B cell (primary cell): Measurements from ENCODE around the gene OR52M1. TPM values are rescaled to one million over a fixed set of nuclear protein-coding genes. Genes with fewer than 3 reads are reported as not detected.

ENCODE experiments used
- ATAC-seq: fragments of 200-7000 bp; cut with Tn5 transposase; one replicate; pipeline ENCODE4 v1.10.0; 2021; ENCODE audit warnings: low read depth, mild to moderate bottlenecking, moderate number of reproducible peaks, moderate library complexity
- CTCF ChIA-PET: fragments of 350-600 bp; sonication (Branson Sonifier 250); formaldehyde crosslinking; loops from one replicate; lab custom pipeline; 2021; ENCODE audit warnings: antibody characterized with exemption, inconsistent platforms; lab: Charles Lee
- POLR2A ChIA-PET: fragments of 350-600 bp; sonication (Branson Sonifier 250); formaldehyde crosslinking; loops from one replicate; lab custom pipeline; 2021; ENCODE audit warnings: antibody characterized with exemption; lab: Charles Lee
- DNase-seq: peaks from one replicate; pipeline ENCODE4 v3.0.0; 2013
- H2AFZ ChIP-seq: 2 replicates; pipeline ENCODE4 v1.6.1; 2012; ENCODE audit warnings: mild to moderate bottlenecking, low read depth, low read length; ENCODE audit not compliant: insufficient read depth, poor library complexity, severe bottlenecking
- H3K27ac ChIP-seq, 2 donors: 1 replicate in 1 of 2; 2 replicates in 1 of 2; pipeline ENCODE4 v1.5.1; 2012 to 2013; ENCODE audit warnings: low read length in 2 of 2, mild to moderate bottlenecking in 2 of 2, moderate library complexity in 1 of 2
- H3K27me3 ChIP-seq, 4 experiments: fragments of 200-600 bp in 1 of 4; sonication (generic) in 1 of 4; replicated peaks in 1 of 4; 1 replicate in 2 of 4; 2 replicates in 2 of 4; pipeline versions ENCODE4 v1.6.1 to v1.7.0; 2013 to 2016; ENCODE audit warnings: low read length in 3 of 4, mild to moderate bottlenecking in 2 of 4, mixed read lengths in 1 of 4, moderate library complexity in 1 of 4; ENCODE audit not compliant: insufficient read depth in 4 of 4, control insufficient read depth in 3 of 4; ENCODE audit errors: control extremely low read depth in 1 of 4
- H3K36me3 ChIP-seq, 2 experiments: replicated peaks in 1 of 2; 1 replicate in 1 of 2; 2 replicates in 1 of 2; pipeline versions ENCODE4 v1.6.1 to v1.7.1; 2013; ENCODE audit warnings: low read length in 1 of 2; ENCODE audit not compliant: insufficient read depth in 2 of 2, control insufficient read depth in 1 of 2; ENCODE audit errors: control extremely low read depth in 1 of 2, extremely low read depth in 1 of 2
- H3K4me1 ChIP-seq, 2 donors: fragments of 200-600 bp in 1 of 2; sonication (generic) in 1 of 2; 1 replicate in 1 of 2; 2 replicates in 1 of 2; pipeline versions ENCODE4 v1.5.1 to v1.6.1; 2013 to 2017; ENCODE audit warnings: low read length in 2 of 2; ENCODE audit not compliant: control insufficient read depth in 2 of 2, insufficient read depth in 2 of 2
- H3K4me2 ChIP-seq: replicated peaks from 2 replicates; pipeline ENCODE3; 2012; ENCODE audit warnings: mild to moderate bottlenecking, low read depth, low read length; ENCODE audit not compliant: poor library complexity, severe bottlenecking
- H3K4me3 ChIP-seq, 5 experiments: fragments of 200-600 bp in 1 of 5; sonication (generic) in 1 of 5; 1 replicate in 3 of 5; 2 replicates in 2 of 5; pipeline versions ENCODE4 v1.5.1 to v1.7.0; 2011 to 2016; ENCODE audit warnings: low read length in 4 of 5, mild to moderate bottlenecking in 4 of 5, low read depth in 2 of 5, control low read depth in 1 of 5, moderate library complexity in 1 of 5; ENCODE audit not compliant: insufficient read depth in 1 of 5; ENCODE audit errors: control extremely low read depth in 1 of 5, extremely low read depth in 1 of 5
- H3K79me2 ChIP-seq: fragments of 200-600 bp; sonication (generic); one replicate; pipeline ENCODE4 v1.6.0; 2016; ENCODE audit warnings: low read length; ENCODE audit not compliant: control insufficient read depth, insufficient read depth
- H3K9ac ChIP-seq: fragments of 200-600 bp; sonication (generic); 2 replicates; pipeline ENCODE4 v1.6.1; 2017; ENCODE audit warnings: mild to moderate bottlenecking, low read length, moderate library complexity
- H3K9me3 ChIP-seq, 3 donors: one replicate each; pipeline versions ENCODE4 v1.6.1 to v1.7.1; 2013; ENCODE audit warnings: low read length in 2 of 3; ENCODE audit not compliant: control insufficient read depth in 2 of 3, insufficient read depth in 1 of 3; ENCODE audit errors: control extremely low read depth in 1 of 3
- H4K20me1 ChIP-seq: 2 replicates; pipeline ENCODE4 v1.6.0; 2012; ENCODE audit warnings: mild to moderate bottlenecking, low read length; ENCODE audit not compliant: insufficient read depth, control insufficient read depth, poor library complexity, severe bottlenecking
- H3K27ac Mint-ChIP-seq: one replicate; pipeline ENCODE4 v1.8.0; 2021; ENCODE audit warnings: mixed read lengths
- H3K27me3 Mint-ChIP-seq: one replicate; pipeline ENCODE4 v1.8.0; 2021; ENCODE audit warnings: mixed read lengths
- H3K4me1 Mint-ChIP-seq: one replicate; pipeline ENCODE4 v1.8.0; 2021; ENCODE audit warnings: mixed read lengths
- H3K4me3 Mint-ChIP-seq: one replicate; pipeline ENCODE4 v1.8.0; 2021; ENCODE audit warnings: mixed read lengths
- H3K9me3 Mint-ChIP-seq: one replicate; pipeline ENCODE4 v1.8.0; 2022; ENCODE audit warnings: mixed read lengths; ENCODE audit not compliant: insufficient read depth
- EZH2 ChIP-seq: IDR thresholded peaks from 2 replicates; pipeline ENCODE4 v1.6.1; 2012; ENCODE audit warnings: borderline replicate concordance, low read depth, mild to moderate bottlenecking, moderate library complexity, low read length; ENCODE audit not compliant: insufficient read depth, poor library complexity, severe bottlenecking
- WGBS: methylation state at CpG from one replicate; pipeline ENCODE4 v1.1.5; 2013; ENCODE audit warnings: missing lambda C conversion rate; ENCODE audit not compliant: insufficient coverage; 5-methylcytosine and 5-hydroxymethylcytosine counted together
- intact Hi-C: fragments of 100-400 bp; cut with micrococcal nuclease; formaldehyde crosslinking; loops from one replicate; pipeline ENCODE4 v1.10.0; 2022
- polyA plus RNA-seq: library from polyadenylated mRNA; depleted of rRNA; stranded (reverse); fragments of >200 nt; gene quantifications from 2 replicates; pipeline ENCODE4 v1.2.3, GENCODE V29; 2012
- total RNA-seq, 2 donors: library from RNA; stranded (reverse); fragments of 120-200 nt in 1 of 2; gene quantifications; 1 replicate in 1 of 2; 2 replicates in 1 of 2; pipeline versions ENCODE4 v1.2.3 to v1.2.4, GENCODE V29; 2013 to 2022
- TF ChIP-seq, protein P1 (sequence below): fragments of 200-600 bp; IDR thresholded peaks from one replicate; pipeline ENCODE4 v1.8.0; 2022; ENCODE audit warnings: antibody characterized with exemption, mild to moderate bottlenecking

OR52M1 gene
- total and polyA plus RNA-seq, 2 donors (not counting 1 experiment from before 2014, with no cell fraction given): not detected

DNA sequence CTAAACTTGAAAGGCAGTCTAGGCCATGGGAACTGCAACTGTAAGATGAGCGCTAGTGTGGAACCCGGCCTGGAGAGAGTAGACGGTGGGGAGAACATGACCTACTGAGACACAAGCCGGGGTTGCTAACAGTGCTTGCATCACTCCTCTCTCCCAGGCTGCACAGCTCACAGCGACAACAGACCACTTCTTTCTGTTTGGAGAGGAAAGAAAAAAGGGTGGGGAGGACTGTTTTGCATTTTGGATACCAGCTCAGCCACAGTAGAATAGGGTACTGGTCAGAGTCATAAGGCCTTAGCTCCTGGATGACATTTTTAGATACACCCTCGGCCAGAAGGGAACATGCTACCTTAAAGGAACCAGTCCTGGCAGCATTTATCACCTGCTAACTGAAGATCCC, 22.2 kb upstream of the OR52M1 start:
- no peaks in the 10 kb centered on the region for H3K9me3 Mint-ChIP-seq
- H3K27me3 ChIP-seq: peaks cover 0 to 5% (median 2%) of the 10 kb centered on the region in 4 experiments
- ChIA-PET CTCF (interaction anchor here (0.8 kb wide), 1 partner anchor 29 kb away, joined by 3 read pairs; no protein-coding TSS in a partner anchor), POLR2A (no interaction called here)
- no peak overlapping the region for H3K4me3 ChIP-seq
- no peak for TF ChIP-seq EZH2
- TF ChIP-seq, protein P1, sequence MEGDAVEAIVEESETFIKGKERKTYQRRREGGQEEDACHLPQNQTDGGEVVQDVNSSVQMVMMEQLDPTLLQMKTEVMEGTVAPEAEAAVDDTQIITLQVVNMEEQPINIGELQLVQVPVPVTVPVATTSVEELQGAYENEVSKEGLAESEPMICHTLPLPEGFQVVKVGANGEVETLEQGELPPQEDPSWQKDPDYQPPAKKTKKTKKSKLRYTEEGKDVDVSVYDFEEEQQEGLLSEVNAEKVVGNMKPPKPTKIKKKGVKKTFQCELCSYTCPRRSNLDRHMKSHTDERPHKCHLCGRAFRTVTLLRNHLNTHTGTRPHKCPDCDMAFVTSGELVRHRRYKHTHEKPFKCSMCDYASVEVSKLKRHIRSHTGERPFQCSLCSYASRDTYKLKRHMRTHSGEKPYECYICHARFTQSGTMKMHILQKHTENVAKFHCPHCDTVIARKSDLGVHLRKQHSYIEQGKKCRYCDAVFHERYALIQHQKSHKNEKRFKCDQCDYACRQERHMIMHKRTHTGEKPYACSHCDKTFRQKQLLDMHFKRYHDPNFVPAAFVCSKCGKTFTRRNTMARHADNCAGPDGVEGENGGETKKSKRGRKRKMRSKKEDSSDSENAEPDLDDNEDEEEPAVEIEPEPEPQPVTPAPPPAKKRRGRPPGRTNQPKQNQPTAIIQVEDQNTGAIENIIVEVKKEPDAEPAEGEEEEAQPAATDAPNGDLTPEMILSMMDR: no peak
- no peaks in the 10 kb centered on the region for H3K79me2 ChIP-seq
- H2AFZ ChIP-seq: no peak overlapping the region
- no peak overlapping the region for H3K4me3 Mint-ChIP-seq
- H3K4me1 ChIP-seq: no peaks in the 10 kb centered on the region
- H3K4me2 ChIP-seq: no peak overlapping the region
- no peak for DNase-seq
- H3K36me3 ChIP-seq: no peaks in the 10 kb centered on the region
- no peak overlapping the region for H3K9ac ChIP-seq
- H4K20me1 ChIP-seq: no peaks in the 10 kb centered on the region
- no peak overlapping the region for H3K27ac Mint-ChIP-seq
- no peak overlapping the region for H3K27ac ChIP-seq
- no peak for ATAC-seq
- H3K4me1 Mint-ChIP-seq: no peaks in the 10 kb centered on the region
- 93% methylated on average over 3 of the region's 6 CpGs for WGBS
- H3K9me3 ChIP-seq: no peaks in the 10 kb centered on the region
- peaks cover 44% of the 10 kb centered on the region for H3K27me3 Mint-ChIP-seq
- intact Hi-C loops: no loop called here

DNA sequence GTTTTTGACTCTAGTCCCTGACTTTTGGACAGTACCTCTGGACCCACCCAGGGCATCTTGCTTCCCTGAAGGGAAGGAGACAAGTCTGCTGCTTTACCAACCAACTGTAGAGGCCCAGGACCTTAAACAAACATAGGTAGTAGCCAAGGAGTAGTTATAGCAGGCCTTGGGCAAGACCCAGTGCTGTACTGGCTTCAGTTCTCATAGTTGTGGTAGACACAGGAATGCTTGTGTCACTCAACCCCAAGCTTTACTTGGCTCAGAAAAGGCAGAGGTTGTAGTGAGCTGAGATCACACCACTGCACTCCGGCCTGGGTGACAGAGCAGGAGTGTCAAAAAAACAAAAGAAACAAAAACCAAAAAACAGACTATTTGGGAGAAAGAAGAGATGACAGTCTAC, 21.3 kb upstream of the OR52M1 start:
- no peak overlapping the region for H2AFZ ChIP-seq
- TF ChIP-seq, protein P1: no peak
- CTCF ChIA-PET: interaction anchor here (0.8 kb wide), 1 partner anchor 30 kb away, joined by 3 read pairs; no protein-coding TSS in a partner anchor
- no peaks in the 10 kb centered on the region for H3K4me1 ChIP-seq
- ATAC-seq: no peak
- no peak overlapping the region for H3K4me3 ChIP-seq
- no peak overlapping the region for H3K27ac ChIP-seq
- H3K36me3 ChIP-seq: no peaks in the 10 kb centered on the region
- intact Hi-C loops: no loop called here
- Mint-ChIP-seq H3K4me1 (no peaks in the 10 kb centered on the region), H3K27me3 (peaks cover 46% of the 10 kb centered on the region), H3K4me3 (no peak overlapping the region), H3K27ac (no peak overlapping the region), H3K9me3 (no peaks in the 10 kb centered on the region)
- no peaks in the 10 kb centered on the region for H3K79me2 ChIP-seq
- no CpG with 5 or more reads among the region's 1 CpG for whole genome bisulfite sequencing
- no peak overlapping the region for H3K4me2 ChIP-seq
- no peaks in the 10 kb centered on the region for H3K9me3 ChIP-seq
- H3K27me3 ChIP-seq: peaks cover 0 to 5% (median 2%) of the 10 kb centered on the region in 4 experiments
- DNase-seq: no peak
- no peaks in the 10 kb centered on the region for H4K20me1 ChIP-seq
- no peak overlapping the region for H3K9ac ChIP-seq
- POLR2A ChIA-PET: no interaction called here
